ENCODE measurements around the gene ARMC2. TPM values are rescaled to one million over a fixed set of nuclear protein-coding genes. Genes with fewer than 3 reads are reported as not detected.

ARMC2 gene
- total RNA-seq, 2 donors from 2014 or later = 1.9 to 2.5 TPM

DNA sequence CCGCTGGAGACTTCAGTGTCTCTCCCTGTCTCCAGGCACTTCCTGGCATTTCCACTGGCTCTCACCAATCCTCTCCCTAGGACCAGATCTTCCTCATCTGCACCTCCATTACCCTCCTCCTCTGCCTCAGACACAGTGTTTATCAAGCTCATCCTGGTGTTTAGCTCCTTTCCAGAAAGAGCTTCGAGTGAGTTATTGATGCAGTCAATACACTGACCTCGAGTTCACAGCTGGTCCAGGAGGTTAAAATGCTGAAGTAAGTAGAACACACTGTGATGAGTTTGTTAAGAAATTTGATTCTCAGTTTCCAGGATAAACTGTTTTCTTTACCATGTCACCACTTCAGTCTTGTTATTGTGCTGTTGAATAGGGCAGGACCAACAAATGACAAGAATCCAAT is 42.1 kb upstream of the ARMC2 start:
- Histone ChIP-seq H3K27ac (no peak overlapping the region), H3K27me3 (no peaks in the 10 kb centered on the region), H3K4me1 (no peaks in the 10 kb centered on the region), H3K36me3 (no peaks in the 10 kb centered on the region), H3K9ac (ENCODE audit: low read depth in 2 of 2, low read length in 2 of 2) (no peak overlapping the region), H3K9me3 (no peaks in the 10 kb centered on the region), H3K4me3 (no peak overlapping the region)
- DNase-seq = no peak
- intact Hi-C loops (cut with DNase I) = no loop called here
- TF ChIP-seq, protein P1, sequence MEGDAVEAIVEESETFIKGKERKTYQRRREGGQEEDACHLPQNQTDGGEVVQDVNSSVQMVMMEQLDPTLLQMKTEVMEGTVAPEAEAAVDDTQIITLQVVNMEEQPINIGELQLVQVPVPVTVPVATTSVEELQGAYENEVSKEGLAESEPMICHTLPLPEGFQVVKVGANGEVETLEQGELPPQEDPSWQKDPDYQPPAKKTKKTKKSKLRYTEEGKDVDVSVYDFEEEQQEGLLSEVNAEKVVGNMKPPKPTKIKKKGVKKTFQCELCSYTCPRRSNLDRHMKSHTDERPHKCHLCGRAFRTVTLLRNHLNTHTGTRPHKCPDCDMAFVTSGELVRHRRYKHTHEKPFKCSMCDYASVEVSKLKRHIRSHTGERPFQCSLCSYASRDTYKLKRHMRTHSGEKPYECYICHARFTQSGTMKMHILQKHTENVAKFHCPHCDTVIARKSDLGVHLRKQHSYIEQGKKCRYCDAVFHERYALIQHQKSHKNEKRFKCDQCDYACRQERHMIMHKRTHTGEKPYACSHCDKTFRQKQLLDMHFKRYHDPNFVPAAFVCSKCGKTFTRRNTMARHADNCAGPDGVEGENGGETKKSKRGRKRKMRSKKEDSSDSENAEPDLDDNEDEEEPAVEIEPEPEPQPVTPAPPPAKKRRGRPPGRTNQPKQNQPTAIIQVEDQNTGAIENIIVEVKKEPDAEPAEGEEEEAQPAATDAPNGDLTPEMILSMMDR (IDR thresholded peaks at IDR 0.05) = no peak

DNA sequence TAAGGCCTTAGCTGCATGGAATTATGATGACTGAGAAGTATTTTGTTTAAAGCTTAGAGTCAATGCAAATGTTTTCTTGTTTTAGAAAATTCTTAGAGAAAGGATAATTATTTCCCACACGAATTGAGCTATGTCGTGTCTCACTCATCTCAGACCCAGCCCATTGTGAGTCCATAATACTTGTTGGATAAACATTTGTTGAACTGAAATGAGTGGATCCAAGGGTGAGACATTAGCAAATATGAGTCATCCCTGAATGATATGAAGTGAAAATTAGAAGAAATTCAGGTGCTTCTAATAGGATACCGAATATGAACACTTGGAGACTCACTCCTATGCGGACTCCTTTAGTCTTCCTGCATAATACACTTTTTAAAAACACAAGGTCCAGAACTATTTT is 41.6 kb upstream of the ARMC2 start:
- no peaks in the 10 kb centered on the region for H3K9me3 ChIP-seq
- no peaks in the 10 kb centered on the region for H3K36me3 ChIP-seq
- H3K27me3 ChIP-seq = no peaks in the 10 kb centered on the region
- no peak overlapping the region for H3K4me3 ChIP-seq
- no peak for DNase-seq
- TF ChIP-seq, protein P1 (IDR thresholded peaks at IDR 0.05) = no peak
- intact Hi-C loops (cut with DNase I) = no loop called here
- no peak overlapping the region for H3K9ac ChIP-seq (ENCODE audit: low read depth in 2 of 2, low read length in 2 of 2)
- H3K4me1 ChIP-seq = no peaks in the 10 kb centered on the region
- no peak overlapping the region for H3K27ac ChIP-seq

DNA sequence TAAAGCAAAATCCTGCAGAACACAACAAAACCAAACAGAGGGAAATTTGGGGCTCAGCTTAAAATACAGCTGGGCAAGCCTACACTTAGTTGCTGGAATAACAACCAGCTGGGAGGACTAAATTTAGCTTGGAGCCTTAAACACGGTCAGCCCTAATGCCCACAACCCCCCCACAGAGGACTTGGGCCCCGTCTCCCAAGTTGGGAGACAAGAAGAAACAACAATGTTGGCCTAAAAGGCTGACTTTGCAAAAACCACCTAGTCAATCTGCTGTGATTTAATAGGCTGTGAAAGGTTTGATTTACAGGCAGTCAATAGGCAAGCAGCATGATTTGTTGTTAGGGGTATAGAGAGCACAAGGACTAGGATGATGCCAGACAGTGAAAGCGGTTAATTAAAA is 40.3 kb upstream of the ARMC2 start:
- Histone ChIP-seq H3K9me3 (no peaks in the 10 kb centered on the region), H3K36me3 (no peaks in the 10 kb centered on the region), H3K27ac (no peak overlapping the region), H3K4me3 (no peak overlapping the region), H3K27me3 (no peaks in the 10 kb centered on the region), H3K9ac (ENCODE audit: low read depth in 2 of 2, low read length in 2 of 2) (no peak overlapping the region), H3K4me1 (no peaks in the 10 kb centered on the region)
- DNase-seq = no peak
- intact Hi-C loops (cut with DNase I) = no loop called here
- TF ChIP-seq, protein P1 (IDR thresholded peaks at IDR 0.05) = no peak

DNA sequence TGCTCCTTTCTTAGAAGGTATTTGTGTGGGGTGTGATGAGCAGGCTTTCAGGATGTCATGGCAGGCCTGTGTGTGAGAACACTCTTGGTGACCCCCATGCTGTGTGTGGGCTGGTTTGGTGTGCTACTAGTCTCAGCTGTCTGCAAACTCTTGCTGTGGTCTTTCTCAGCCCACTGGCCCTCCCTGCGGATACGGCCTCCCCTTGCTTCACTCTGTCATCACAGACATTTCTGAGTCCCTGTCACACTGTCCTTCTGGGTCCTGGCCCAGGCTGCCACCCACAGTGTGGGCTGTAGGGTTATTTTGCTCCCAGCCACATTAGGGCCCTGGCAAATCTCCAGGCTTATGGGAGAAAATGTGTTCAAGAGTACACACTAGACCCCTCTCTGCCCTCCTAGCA is 39.0 kb upstream of the ARMC2 start:
- TF ChIP-seq, protein P1 (IDR thresholded peaks at IDR 0.05) = no peak
- intact Hi-C loops (cut with DNase I) = no loop called here
- DNase-seq = no peak

DNA sequence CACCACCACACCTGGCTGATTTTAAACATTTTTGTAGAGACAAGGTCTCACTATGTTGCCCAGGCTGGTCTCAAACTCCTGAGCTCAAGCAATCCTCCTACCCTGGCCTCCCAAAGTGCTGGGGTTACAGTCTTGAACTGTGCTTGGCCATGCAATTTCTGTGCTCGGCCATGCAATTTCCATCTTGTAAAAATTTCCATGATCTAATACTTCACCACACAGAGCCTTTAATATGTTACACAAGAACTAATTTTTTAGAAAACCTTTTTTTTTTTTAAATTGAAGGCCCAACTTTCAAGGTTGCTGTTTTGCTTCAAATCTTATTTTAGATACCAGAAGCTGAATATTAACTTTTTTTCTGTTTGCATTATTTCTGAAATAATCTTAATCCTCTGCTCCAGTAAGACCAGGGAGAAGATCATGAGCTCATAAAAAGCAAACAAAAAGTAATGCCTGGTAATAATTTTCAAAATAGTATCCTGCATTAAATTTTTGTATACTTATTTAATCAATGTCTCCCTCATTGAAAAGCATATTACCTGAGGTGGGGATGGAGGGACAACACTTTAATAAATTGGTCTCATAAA is 38.1 kb upstream of the ARMC2 start:
- no peak overlapping the region for H3K4me3 ChIP-seq
- H3K27me3 ChIP-seq = no peaks in the 10 kb centered on the region
- no peak for DNase-seq
- TF ChIP-seq, protein P1 (IDR thresholded peaks at IDR 0.05) = no peak
- H3K27ac ChIP-seq = no peak overlapping the region
- intact Hi-C loops (cut with DNase I) = no loop called here
- no peaks in the 10 kb centered on the region for H3K4me1 ChIP-seq
- no peak overlapping the region for H3K9ac ChIP-seq (ENCODE audit: low read depth in 2 of 2, low read length in 2 of 2)
- H3K9me3 ChIP-seq = no peaks in the 10 kb centered on the region
- no peaks in the 10 kb centered on the region for H3K36me3 ChIP-seq

More for the DNA sequence above, 39.0 kb upstream of the ARMC2 start:
- H3K9me3 ChIP-seq = no peaks in the 10 kb centered on the region
- H3K4me3 ChIP-seq = no peak overlapping the region
- H3K27me3 ChIP-seq = no peaks in the 10 kb centered on the region
- no peaks in the 10 kb centered on the region for H3K4me1 ChIP-seq
- no peaks in the 10 kb centered on the region for H3K36me3 ChIP-seq
- H3K9ac ChIP-seq (ENCODE audit: low read depth in 2 of 2, low read length in 2 of 2) = no peak overlapping the region
- H3K27ac ChIP-seq = no peak overlapping the region

Measured in colonic mucosa (tissue), 4 donors.